GM19397 (cell line): ENCODE results near the gene UNKL.

Experiments
- ATAC-seq: cut with Tn5 transposase; IDR thresholded peaks from one replicate; pipeline ENCODE4 v1.9.1; 2021; ENCODE audit warnings: mild to moderate bottlenecking, moderate library complexity; ENCODE audit not compliant: unreplicated experiment

The UNKL gene

DNA sequence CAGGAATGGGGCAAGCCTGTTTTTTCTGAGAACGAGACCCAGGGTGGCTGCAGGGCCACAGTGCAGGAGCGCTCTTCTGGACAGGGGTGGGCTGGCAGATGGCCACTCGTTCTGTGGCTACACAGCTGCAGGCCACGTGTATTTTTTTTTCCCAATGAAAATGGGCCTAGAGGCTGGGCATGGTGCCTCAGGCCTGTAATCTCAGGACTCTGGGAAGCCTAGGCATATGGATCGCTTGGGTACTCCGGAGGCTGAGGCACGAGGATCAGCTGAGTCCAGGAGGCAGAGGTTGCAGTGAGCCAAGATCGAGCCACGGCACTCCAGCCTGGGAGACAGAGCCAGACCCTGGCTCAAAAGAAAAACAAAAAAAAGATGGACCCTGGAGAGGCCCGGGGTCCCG lies 6.8 kb downstream of the UNKL start:
- ATAC-seq: no peak

DNA sequence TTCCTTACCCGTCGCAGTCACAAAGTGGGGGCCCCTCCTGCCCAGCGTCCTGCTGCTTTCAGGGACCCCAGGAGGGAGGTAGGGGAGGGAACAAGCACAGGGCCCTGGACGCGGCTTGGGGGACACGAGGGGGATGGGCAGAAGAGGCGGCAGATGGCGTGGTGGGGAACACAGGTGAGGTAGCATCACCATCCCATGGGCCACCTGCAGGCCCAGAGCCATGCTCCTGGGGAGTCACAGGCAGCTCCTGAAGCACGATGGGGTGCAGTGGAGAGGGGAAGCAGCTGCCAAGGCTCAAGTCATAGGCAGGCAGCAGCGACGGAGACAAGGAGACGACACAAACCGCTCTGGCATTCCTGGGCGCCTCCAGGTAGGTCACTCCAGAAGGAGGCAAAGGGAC lies 10.8 kb downstream of the UNKL start:
- no peak for ATAC-seq

DNA sequence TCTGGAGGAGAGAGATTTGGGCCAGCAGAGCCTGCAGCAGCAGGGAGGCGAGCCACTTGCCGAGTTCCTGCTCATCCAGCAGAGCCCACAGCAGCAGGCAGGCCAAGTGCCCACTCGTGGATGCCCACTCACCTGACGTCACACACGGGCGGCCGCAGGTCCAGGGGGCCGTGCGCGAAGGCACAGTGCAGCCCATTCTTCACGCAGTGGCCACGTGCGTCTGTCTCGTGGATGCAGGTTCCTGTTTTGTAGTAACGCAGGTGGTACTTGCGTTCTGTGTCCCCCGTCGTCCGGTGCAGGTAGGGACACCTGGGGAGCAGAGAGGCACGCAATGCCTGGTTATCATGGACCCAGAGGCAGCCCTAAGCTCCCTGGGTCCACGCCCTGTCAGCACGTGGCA lies 11.5 kb downstream of the UNKL start:
- ATAC-seq: no peak

DNA sequence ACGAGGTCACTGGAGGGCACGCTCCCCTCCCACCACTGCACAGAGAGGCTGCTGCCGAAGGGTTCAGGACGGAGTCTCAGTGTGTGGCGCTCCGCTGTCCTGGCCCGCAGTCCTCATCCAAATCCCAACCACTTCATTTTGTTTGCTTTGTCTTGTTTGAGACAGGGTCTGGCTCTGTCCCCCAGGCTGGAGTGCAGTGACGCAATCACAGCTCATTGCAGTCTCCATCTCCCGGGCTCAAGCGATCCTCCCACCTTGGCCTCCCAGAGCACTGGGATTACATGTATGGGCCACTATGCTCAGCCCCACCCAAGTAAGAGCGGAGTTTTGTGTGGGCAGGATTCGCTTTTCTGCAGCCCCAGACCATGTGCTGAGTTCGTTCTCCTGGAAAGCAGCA lies 12.7 kb downstream of the UNKL start:
- no peak for ATAC-seq

DNA sequence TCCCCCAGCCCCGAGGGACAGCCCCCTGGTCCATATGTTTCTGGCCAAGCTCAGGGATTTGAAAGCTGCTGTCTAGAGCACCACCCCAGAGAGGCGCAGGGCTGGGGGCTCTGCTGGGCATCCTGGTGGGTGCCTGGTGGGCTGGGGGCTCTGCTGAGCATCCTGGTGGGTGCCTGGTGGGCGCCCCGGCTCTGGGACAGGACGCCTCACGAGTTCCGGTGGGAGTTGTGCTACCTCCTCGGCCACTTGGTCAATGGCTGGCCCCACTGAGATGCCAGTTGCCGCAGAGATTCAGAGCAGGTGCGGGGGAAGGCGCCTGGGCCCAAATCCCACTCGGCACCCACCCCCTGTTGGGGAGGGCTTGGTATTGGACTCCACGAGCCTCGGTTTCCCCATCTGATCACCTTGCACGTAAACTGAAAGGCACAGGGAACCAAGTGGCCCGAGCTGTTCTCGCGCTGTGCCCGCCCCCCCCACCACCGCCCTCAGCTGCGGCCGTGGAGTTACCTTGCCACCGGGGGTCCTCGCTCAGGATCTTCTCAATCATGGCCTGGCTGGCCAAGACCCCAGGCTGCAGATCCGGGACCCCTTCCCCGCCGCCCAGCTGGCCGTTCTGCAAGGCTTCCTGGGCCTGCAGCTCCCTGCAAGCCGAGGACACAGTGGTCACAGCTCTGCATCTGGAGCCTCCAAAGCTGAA lies 13.3 kb downstream of the UNKL start:
- no peak for ATAC-seq

DNA sequence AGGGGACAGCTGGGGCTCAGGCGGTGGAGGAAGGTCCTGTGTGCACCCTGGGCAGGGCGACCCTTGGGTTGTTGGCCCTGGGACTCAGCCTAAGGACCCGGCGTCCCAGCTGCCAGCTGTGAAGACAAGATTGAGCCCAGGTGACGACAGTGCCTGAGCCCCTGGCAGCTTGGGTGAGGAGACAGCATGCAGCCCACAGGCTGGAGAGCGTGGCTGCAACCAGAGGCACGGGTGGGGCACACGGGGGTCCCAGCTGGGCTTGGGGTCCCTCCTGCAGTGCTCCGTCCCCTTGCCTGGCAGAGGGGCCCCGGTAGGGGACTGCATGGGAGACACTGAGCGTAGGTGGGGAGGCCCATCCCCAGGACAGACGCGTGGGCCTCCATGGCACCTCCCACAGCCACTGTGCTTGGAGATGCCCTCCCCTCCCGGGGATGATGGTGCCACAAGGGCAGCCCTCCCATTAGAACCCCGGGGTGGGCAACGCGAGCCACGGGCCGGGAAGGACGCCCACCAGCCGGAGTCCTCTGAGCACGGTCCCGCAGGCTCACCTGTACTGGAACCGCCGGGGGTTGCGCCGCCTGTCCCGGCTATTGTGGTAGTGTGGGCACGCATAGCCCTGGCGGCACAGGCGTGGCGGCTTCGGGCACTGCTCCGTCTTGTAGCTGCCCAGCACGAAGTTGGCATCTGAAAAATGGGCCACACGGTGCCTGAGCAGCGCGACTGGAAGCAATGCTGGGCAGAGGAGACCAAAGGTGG lies 15.5 kb downstream of the UNKL start:
- no peak for ATAC-seq

DNA sequence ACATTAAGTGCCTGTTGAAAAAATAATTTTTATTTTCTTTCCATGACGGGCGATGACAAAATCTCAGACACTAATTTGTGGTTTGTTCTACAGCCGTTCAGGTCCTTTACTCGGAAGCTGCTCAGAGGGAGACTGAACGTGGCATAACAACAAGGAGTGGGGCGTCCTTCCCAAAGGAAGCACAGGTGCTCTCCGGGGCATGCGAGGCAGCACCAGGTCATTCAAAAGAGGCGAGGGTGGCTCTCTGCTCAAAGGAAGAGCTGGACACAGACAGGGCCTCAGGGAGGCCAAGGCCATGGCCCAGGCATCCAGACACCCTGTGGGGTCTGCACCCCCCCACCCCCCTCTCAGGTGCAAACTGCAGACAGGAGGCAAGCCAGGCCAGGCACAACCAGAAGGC lies 16.2 kb downstream of the UNKL start:
- no peak for ATAC-seq

DNA sequence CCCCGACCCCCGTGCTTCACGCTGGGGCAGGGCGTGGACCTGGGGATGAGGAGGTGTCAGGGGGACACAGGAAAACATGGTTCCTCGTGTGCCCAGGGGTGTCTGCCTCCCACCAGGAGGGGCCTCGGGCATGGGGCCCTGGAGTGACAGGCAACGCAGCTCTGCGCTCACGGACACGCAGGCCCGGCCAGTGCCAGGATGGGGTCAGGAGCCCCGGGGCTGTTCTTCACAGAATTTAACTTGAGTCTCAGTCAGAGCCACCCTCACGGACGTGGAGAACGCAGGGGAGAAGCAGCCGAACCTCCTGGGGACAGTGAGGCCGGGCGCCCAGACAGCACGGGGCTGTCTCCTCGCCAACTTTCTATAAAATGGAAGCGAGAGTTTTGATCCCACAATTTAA lies 16.7 kb downstream of the UNKL start:
- no peak for ATAC-seq

DNA sequence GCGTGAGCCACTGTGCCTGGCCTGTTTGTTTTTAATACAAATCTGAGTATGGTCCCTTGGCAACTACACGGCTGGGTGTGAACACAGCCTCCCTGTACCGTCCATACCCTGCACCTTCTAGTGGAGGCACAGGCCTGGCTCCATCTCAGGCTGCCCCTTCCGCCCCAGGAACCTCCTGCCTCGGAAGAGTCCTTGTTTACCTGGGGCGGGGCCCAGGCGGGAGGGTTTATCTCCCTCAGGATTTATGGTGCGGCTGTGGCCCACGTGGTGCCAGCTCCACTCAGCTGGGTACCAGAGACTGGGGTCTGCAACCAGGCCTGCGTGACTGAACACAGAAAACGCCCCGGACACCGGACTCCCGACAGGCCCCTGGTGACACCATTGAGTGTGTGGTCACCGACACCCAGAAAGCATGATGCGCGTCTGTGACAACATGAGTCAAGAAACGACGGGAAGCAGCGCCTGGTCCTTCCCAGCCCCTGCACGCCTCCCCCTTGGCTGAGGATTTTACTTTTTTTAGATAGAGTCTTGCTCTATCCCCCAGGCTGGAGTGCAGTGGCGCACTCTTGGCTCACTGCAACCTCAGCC lies 19.0 kb downstream of the UNKL start:
- no peak for ATAC-seq

DNA sequence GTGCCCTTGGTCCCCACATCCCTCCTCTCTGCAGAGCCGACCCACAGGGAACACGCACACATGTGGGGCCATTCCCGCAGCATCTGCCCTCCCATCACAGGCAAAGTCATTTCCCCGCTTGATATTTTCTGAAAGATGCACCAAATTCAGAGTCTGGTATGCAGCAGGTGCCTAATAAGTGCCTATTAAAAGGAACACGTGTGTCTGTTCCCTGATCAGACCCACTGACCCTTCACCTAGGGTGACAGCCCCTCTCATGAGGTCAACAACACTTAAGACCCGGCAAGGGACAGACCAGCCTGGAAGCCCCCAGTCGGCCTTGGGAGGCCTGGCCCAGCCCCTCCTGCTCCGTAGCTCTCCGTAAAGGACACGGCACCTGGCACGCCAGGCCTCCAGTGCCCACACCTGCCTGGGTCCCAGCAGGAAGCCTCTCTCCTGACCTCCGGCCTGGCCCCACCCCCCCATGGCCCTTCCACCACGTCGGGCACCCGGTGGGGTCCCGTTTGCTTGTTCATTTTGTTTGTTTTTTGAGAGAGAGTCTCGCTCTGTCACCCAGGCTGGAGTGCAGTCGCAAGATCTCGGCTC lies 20.0 kb downstream of the UNKL start:
- ATAC-seq: no peak

DNA sequence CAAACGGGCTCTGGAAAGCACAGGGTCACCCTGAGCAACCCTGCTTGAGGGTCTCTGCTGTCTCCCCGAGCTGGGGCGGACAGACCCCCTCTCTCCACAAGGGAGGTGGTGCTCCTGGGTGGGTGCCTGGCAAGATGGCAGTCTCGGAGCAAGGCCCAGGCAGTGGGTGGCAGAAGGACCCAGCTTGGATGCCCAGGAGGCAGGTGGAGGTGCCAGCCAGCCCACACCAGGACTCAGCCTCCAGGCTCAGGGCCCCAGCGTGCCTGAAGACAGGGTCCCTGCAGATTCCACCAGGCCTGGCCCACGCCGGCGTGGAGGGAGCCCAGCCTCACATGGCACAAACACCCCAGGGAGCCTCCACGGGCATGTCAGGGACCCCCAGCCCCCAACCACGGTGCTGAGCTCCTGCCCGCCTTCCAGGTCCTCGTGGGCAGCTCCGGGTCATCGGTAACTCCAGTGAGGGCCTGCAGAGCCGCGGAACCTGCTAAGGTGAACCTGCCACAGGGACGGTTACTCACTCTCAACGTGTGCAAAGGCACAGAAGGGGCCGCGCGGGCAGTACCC lies 20.8 kb downstream of the UNKL start:
- no peak for ATAC-seq

DNA sequence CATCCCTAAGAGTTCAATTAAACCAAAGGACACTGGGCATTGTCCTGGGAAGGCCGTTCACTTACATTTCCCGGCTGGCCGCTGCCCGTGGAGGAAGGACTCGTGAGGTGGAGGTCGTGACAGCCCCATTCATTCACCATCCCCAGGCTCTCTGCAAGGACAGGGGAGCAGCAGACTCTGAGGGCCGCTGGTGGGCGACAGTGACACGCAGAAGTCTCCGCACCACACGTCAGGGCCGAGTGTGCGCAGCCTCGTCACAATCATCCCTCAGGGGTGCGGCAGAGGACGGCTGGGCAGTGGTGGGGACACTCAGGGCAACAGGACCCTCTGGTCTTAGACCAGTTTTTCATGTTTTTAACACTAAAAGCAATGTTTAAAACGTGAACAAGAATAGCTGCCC lies 21.7 kb downstream of the UNKL start:
- no peak for ATAC-seq

DNA sequence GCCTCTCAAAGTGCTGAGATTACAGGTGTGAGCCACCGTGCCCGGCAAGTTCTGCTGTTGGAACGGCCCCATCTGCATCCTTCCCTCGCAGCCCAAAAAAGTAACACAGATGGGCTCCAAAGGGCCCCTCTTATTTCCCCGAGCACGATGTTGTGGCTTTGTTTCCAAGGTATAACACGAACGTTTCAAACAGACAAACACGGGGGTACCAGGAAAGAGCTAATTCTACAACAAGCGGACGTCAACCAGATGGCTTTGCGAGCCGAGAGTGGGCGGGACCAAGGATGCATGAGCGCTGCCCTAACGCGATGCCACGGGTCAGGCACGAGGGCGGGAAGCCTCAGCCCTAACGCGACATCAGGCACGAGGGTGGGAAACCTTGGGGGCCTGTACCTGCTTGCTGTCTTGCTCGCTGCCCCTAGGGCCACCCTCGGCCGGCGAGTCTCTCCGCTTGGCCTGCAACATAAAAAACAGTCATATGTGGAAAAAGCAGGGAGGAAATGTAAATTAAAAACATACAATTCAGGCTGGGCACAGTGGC lies 24.2 kb downstream of the UNKL start:
- ATAC-seq: no peak

DNA sequence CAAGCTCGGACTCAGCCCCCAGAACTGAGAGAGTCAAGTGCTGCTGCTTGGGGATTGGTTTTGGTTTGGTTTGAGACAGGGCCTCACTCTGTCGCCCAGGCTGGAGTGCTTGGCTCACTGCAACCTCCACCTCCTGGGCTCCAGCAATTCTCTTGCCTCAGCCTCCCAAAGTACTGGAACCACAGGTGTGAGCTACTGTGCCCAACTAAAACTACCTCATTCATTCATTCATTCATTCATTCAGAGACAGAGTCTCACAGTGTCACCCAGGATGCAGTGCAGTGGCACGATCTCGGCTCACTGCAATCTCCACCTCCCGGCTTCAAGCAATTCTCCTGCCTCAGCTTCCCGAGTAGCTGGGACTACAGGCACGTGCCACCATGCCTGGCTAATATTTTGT lies 24.7 kb downstream of the UNKL start:
- ATAC-seq: no peak

DNA sequence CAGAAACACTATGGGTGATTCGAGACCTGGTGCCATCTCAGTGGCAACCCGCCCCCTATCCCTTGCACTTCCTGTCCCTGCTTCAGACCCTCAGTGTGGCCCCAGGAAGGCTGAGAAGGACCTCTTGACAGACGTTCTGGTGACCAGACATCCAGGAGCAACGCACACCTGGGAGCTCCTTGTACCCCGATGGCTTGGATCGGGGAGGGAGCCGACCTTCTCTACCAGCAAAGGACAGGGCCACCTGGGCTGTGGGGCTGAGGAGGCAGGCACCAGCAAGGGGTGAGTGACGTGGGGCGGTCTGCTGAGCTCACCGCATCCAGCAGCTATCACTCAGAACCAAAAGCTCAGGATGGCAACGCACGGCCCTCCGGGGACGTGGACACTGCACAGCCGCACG lies 27.2 kb downstream of the UNKL start:
- no peak for ATAC-seq

DNA sequence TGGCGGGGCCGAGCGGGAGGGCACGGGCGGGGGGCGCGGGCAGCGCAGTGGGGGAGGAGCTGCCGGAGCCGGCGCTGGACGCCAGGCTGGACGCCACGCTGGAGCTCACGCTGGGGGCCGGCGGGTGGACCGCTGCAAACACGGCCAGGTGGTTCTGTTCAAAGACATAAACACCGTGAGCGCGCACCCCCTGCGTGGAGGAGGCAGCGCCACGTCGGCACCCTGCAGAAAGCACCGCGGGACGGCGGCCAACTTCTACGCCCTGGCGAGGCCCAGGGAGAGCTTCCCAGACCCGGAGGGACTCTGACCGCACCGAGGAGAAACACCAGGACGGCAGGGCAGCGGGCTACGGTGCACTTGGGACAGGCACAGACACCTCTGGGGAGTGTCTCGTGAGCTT lies 29.3 kb downstream of the UNKL start:
- no peak for ATAC-seq

DNA sequence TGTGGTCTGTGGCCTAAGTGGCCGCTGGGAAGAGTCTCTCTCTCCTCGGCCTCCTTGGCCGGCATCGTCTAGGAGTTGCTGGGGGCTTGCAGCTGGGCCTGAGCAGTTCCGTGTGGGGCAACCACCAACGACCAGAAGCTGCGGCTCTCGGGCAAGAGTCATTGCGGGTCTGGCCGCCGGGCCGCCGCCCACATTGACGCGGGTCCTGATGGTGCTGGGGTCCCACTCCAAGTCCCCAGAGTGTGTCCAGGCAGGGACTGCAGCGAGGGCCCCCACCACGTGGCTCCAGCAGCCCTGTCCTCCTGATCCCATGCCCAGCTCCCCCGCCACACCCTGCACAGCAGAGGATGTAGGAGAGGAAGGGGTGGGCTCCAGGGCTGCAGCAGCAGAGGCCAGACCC lies 30.9 kb downstream of the UNKL start:
- ATAC-seq: no peak

DNA sequence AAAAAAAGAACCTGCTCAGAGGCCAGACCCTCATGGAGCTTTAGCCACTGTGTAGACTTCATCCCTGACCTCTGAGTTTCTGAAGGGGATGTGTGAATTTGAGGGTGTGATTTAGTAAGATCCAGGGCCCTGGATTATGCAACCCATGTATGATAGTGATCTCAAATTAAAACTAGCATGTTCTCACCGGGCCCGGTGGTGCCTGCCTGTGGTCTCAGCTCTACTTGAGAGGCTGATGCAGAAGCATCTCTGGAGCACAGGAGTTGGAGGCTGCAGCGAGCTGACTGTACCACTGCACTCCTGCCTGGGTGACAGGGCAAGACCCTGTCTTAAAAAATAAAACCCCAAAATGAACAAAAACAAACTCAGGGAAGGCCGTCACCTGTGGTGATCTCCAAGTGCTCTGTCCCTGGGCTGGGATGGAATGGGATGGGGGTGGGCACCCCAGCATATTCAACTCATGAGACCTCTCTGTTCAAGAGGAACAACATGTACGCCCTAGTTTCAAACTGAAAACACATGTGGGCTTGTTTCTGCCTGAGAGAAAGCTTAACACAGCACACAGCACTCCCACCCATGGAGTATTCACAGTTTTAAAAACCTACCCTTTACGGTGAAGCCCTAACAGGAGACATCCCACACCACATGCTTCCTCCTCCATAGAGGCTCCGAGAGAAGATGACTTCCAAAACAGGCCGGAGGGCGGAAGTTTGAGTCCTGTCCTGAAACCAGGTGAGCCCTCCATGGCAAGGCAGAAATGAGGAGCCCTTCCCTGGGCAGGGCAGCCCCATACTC lies 32.7 kb downstream of the UNKL start:
- no peak for ATAC-seq

DNA sequence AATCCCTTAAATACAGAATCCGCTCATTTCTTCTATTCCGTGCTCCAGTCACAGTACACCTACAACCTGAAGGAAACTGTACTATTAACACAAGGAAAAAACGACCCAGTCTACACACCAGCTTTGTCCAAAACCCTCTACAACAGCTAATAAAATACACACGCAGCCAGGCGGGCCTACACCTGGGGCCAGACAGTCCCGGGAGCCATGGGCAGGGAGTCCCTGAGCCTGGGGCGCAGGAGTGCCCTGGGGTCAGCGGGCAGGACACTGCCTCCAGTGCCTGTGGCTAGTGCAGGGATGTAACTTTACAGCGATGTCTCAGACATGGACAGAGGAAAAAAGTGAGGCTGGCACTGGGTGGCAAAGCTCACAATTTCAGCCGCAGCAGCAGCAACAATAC lies 34.3 kb downstream of the UNKL start:
- no peak for ATAC-seq

DNA sequence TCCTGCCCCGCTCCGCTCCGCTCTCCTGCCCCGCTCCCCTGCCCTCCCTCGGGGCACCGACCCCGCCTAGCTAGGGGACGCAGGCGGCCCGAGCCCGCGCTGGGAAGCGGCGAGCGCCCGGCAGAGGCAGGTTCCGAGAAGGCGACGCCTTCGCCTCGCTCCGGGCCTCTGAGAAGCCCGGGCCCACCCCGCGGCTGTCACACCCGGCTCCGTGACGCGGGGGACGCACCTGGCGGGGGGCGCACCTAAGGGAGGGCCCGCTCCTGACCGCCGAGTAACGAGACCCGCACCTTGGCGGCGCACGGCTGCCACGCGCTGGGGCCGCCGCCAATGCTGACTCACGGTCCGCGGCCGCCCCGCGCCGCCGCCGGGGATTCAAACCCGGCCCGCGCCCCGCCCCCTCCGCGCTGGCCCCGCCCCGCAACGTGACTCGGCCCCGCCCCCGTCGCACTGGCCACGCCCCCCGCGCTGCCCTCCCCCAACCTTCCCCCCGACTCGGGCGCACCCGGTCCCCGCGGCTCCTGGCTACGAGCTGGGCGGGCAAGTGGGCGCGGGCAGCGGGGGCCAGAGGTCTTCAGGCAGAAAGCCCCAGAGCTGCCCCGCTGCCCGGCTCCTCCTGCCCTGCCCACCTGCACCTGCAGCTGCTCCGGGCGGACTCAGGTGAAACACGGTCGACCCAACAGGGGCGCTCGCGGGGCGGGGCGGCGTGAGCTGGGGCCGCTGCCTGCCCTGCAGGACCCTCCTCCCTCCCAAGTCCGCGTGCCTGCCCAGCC lies 35.0 kb downstream of the UNKL start:
- no peak for ATAC-seq
